GM12878 (cell line): ENCODE measurements around the gene GATA3. TPM values are rescaled to one million over a fixed set of nuclear protein-coding genes. Genes with fewer than 3 reads are reported as not detected.
"Not testable (repeated sequence)": the region's sequence is repeated elsewhere in the genome, so short reads cannot be mapped to it uniquely, and the experiment has no call there.

Experiments
- ATAC-seq: fragments of 200-7000 bp; cut with Tn5 transposase; 3 replicates; pipeline ENCODE4 v1.9.1; 2020; ENCODE audit warnings: mild to moderate bottlenecking, moderate library complexity
- BruUV-seq: library from RNA; stranded (reverse); fragments of 400-500 nt; replicated peaks from 2 replicates; lab custom pipeline; 2021; lab: Mats Ljungman, UMichigan
- CTCF ChIA-PET: fragments of 300-600 bp; sonication (Branson Sonifier 250); formaldehyde crosslinking; extraction: SDS; loops from one replicate; lab custom pipeline; 2021; ENCODE audit warnings: inconsistent platforms; lab: Yijun Ruan, JAX
- POLR2A ChIA-PET: fragments of 350-600 bp; formaldehyde crosslinking; extraction: SDS; loops from one replicate; lab custom pipeline; 2021; ENCODE audit warnings: inconsistent platforms; lab: Charles Lee
- RAD21 ChIA-PET: fragments of 300-600 bp; sonication (Branson Sonifier 250); formaldehyde crosslinking; loops from one replicate; lab custom pipeline; 2023; ENCODE audit warnings: antibody characterized with exemption; ENCODE audit not compliant: unreplicated experiment; lab: Charles Lee
- SMC1A ChIA-PET: fragments of 300-600 bp; sonication (Branson Sonifier 250); formaldehyde crosslinking; loops from one replicate; lab custom pipeline; 2023; ENCODE audit not compliant: unreplicated experiment, uncharacterized antibody; lab: Charles Lee
- DNase-seq: peaks from one replicate; pipeline ENCODE4 v3.0.0-alpha.2; 2011; ENCODE audit warnings: low read depth, low spot score
- FAIRE-seq: peaks from 3 replicates; lab custom pipeline; 2011; peaks lifted over from hg19 to GRCh38; lab: Jason Lieb, UNC
- H2AFZ ChIP-seq: 2 replicates; pipeline ENCODE4 v1.6.0; 2011; ENCODE audit warnings: low read depth, low read length, control low read depth; ENCODE audit not compliant: control insufficient read depth
- H3K27ac ChIP-seq: 2 replicates; pipeline ENCODE4 v1.5.1; 2011; ENCODE audit warnings: control low read depth; ENCODE audit not compliant: control insufficient read depth, insufficient read depth
- H3K27me3 ChIP-seq, 2 experiments: replicated peaks in 1 of 2; 2 replicates each; pipeline versions ENCODE4 v1.6.0 to v1.6.1; 2011; ENCODE audit warnings: low read length in 1 of 2; ENCODE audit not compliant: control insufficient read depth in 2 of 2, insufficient read depth in 2 of 2
- H3K36me3 ChIP-seq, 2 experiments: 2 replicates each; pipeline ENCODE4 v1.5.1; 2011; ENCODE audit warnings: low read length in 1 of 2; ENCODE audit not compliant: control insufficient read depth in 2 of 2, insufficient read depth in 2 of 2
- H3K4me1 ChIP-seq: 2 replicates; pipeline ENCODE4 v1.6.1; 2011; ENCODE audit warnings: mild to moderate bottlenecking, low read length, moderate library complexity, mixed read lengths; ENCODE audit not compliant: control insufficient read depth, insufficient read depth
- H3K4me2 ChIP-seq: 2 replicates; pipeline ENCODE4 v1.6.0; 2011; ENCODE audit warnings: control low read depth; ENCODE audit not compliant: control insufficient read depth, insufficient read depth
- H3K4me3 ChIP-seq: fragments of 200-600 bp; sonication (generic); 2 replicates; pipeline ENCODE4 v1.5.1; 2016
- H3K79me2 ChIP-seq: 2 replicates; pipeline ENCODE4 v1.6.0; 2011; ENCODE audit warnings: low read length; ENCODE audit not compliant: control insufficient read depth, insufficient read depth
- H3K9ac ChIP-seq: 2 replicates; pipeline ENCODE4 v1.8.0; 2011; ENCODE audit warnings: low read length, control low read depth, mixed read lengths; ENCODE audit not compliant: control insufficient read depth, insufficient read depth
- H3K9me3 ChIP-seq: replicated peaks from 3 replicates; pipeline ENCODE4 v1.5.1; 2011; ENCODE audit warnings: mild to moderate bottlenecking, low read length; ENCODE audit not compliant: control insufficient read depth, insufficient read depth
- H4K20me1 ChIP-seq: 2 replicates; pipeline ENCODE4 v1.6.0; 2011; ENCODE audit not compliant: control insufficient read depth, insufficient read depth
- MXI1 ChIP-seq: fragments of 150-350 bp; IDR thresholded peaks from 2 replicates; pipeline ENCODE4 v1.6.1; 2011; ENCODE audit warnings: low read depth, mild to moderate bottlenecking, inconsistent platforms, low read length, improper control_type of control experiment
- WGBS: methylation state at CpG from one replicate; pipeline ENCODE4 v1.1.6; 2016; ENCODE audit warnings: low lambda C conversion rate; ENCODE audit not compliant: insufficient replicate concordance, insufficient coverage; ENCODE audit errors: missing lambda C conversion rate; 5-methylcytosine and 5-hydroxymethylcytosine counted together
- in situ Hi-C: fragments of 300-500 bp; cut with MboI; formaldehyde crosslinking; loops from 9 replicates; pipeline ENCODE4 v1.14.3; 2018; ENCODE audit warnings: mixed read lengths
- intact Hi-C: fragments of 100-400 bp; cut with micrococcal nuclease; formaldehyde crosslinking; loops from one replicate; pipeline ENCODE4 v1.14.2; 2022; ENCODE audit not compliant: unreplicated experiment
- polyA plus RNA-seq, 11 experiments: library from polyadenylated mRNA; depleted of rRNA in 4 of 11; unstranded in 6 of 11; stranded (reverse) in 5 of 11; fragments of >200 nt; fragmentation: Nextera tagmentation in 4 of 11; fragmentation: Illumina TruSeq in 1 of 11; extraction: Ambion mirVana in 4 of 11; extraction: Trizol in 1 of 11; gene quantifications; 1 replicate in 1 of 11; 2 replicates in 10 of 11; pipeline versions ENCODE4 v1.2.1 to v1.2.3, GENCODE V29; 2011 to 2016; ENCODE audit warnings: inconsistent platforms in 2 of 11, missing spikeins in 2 of 11, low read depth in 1 of 11
- total RNA-seq, 4 experiments: library from RNA; depleted of rRNA in 3 of 4; stranded (reverse); fragments of >200 nt in 3 of 4; fragmentation: Illumina TruSeq in 1 of 4; extraction: Trizol in 1 of 4; gene quantifications; 2 replicates each; pipeline versions ENCODE4 v1.2.1 to v1.2.3, GENCODE V29; 2013 to 2021

GATA3 gene
- total and polyA plus RNA-seq, 10 of the 15 experiments (the other 5 are each of a cell fraction or from before 2014, with no cell fraction given), result 0.08 to 0.80 (median 0.29) TPM

DNA sequence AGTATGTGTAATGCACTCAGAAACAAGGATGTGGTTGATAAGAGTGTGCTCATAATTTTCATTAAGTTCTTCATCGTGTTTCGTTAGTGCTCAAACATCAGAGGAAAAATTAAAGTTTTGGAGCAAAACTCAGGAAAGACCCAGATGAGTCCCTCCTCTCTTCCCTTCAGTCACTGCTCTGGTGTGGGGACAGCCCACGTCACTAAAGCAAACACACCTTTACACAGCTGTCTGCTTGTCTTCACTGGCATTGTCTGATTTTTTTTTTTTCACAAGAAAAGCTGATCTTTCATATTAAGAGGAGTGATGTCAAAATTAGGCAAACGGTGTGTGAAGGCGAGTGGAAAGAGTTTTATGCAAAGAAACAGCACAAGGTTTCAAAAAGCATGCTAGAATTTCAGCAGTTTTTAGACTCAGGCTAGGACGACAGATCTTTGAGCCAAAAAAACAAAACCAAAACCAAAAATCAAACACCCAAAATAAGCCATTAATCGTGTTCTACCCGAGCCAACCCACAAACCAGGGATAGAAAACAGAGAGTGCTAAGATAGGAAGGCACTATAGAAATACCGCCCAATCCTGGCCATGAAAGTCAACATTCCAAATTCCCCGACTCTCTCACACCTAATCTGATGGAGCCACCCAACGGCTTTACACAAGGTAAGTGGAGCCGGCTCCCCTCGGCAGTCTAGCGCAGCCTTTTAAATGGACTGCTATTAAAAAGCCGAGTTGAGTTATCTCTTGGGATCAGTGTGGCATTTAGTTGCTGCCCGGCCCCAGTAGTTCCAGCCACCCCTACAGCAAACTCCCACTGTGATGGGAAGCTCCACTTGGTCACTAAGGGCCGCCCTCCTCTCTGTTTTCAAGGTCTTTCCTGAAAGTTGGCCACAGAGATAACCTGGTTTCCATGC is 27.9 kb upstream of the GATA3 start:
- H3K4me3 ChIP-seq, result peak overlapping the region; percentile 53
- RAD21 ChIA-PET, result interaction anchor here (1.0 kb wide), 1 partner anchor 150 kb away, joined by 3 read pairs; no protein-coding TSS in a partner anchor
- H2AFZ ChIP-seq, result peak overlapping the region; percentile 84
- FAIRE-seq, result peak; percentile 61
- BruUV-seq, result no TSS peak
- H4K20me1 ChIP-seq, result no peaks in the 10 kb centered on the region
- no peaks in the 10 kb centered on the region for H3K36me3 ChIP-seq
- H3K27ac ChIP-seq, result no peak overlapping the region
- in situ Hi-C loops, result loop anchor here (25.0 kb wide), 1 partner anchor 1186 kb away; no protein-coding TSS in a partner anchor
- H3K4me1 ChIP-seq, result no peaks in the 10 kb centered on the region
- WGBS, result 35% methylated on average over 17 of the region's 17 CpGs
- CTCF ChIA-PET, result no interaction called here
- POLR2A ChIA-PET, result no interaction called here
- H3K9me3 ChIP-seq, result no peaks in the 10 kb centered on the region
- intact Hi-C loops, result no loop called here
- H3K27me3 ChIP-seq, result no peaks in the 10 kb centered on the region; a peak in 1 of 4 replicates
- no peaks in the 10 kb centered on the region for H3K79me2 ChIP-seq
- SMC1A ChIA-PET, result no interaction called here
- DNase-seq, result no peak
- no peak for TF ChIP-seq MXI1
- peak overlapping the region; percentile 56 for H3K4me2 ChIP-seq
- ATAC-seq, result peak; percentile 72
- H3K9ac ChIP-seq, result peak overlapping the region; percentile 31

DNA sequence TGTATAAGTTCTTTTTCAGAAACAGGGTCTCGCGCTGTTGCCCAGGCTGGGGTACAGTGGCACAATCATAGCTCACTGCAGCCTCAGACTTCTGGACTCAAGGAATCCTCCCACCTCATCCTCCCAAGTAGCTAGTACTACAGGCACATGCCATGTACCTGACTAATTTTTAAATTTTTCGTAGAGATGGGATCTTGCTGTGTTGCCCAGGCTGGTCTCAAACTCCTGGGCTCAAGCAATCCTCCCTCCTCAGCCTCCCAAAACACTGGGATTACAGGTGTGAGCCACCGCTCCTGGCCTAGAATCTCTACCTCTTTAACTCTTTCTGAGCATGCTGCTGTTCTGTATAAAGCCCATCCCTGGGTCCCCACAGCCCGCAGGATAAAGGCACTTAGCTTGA is 23.3 kb upstream of the GATA3 start:
- H3K4me3 ChIP-seq, intact Hi-C loops, SMC1A ChIA-PET, CTCF ChIA-PET, H3K36me3 ChIP-seq, RAD21 ChIA-PET, ATAC-seq, FAIRE-seq, H3K27ac ChIP-seq, POLR2A ChIA-PET, H3K4me1 ChIP-seq, H3K4me2 ChIP-seq, DNase-seq, H4K20me1 ChIP-seq, H2AFZ ChIP-seq, H3K9me3 ChIP-seq, BruUV-seq, H3K9ac ChIP-seq, H3K79me2 ChIP-seq: not testable (repeated sequence)
- H3K27me3 ChIP-seq, result peaks cover 9 to 16% of the 10 kb centered on the region in 2 experiments
- in situ Hi-C loops, result loop anchor here (25.0 kb wide), 1 partner anchor 1181 kb away; no protein-coding TSS in a partner anchor
- 87% methylated on average over 5 of the region's 5 CpGs for WGBS
